Ishikawa (cell line): ENCODE results near the gene LINGO1.

Source experiments
- CEBPB ChIP-seq: IDR thresholded peaks from 2 replicates; pipeline ENCODE4 v1.6.1; 2012
- CREB1 ChIP-seq: IDR thresholded peaks from 2 replicates; pipeline ENCODE4 v1.6.1; 2012; ENCODE audit warnings: low read depth
- EGR1 ChIP-seq: IDR thresholded peaks from 2 replicates; pipeline ENCODE4 v1.6.1; 2012
- EP300 ChIP-seq: IDR thresholded peaks from 2 replicates; pipeline ENCODE4 v1.6.1; 2012; ENCODE audit warnings: borderline replicate concordance
- FOXM1 ChIP-seq: IDR thresholded peaks from 2 replicates; pipeline ENCODE4 v1.6.1; 2012; ENCODE audit warnings: low read depth, borderline replicate concordance
- MAX ChIP-seq: IDR thresholded peaks from 2 replicates; pipeline ENCODE4 v1.6.1; 2012
- NFIC ChIP-seq: IDR thresholded peaks from 2 replicates; pipeline ENCODE4 v1.6.1; 2012
- RAD21 ChIP-seq: IDR thresholded peaks from 2 replicates; pipeline ENCODE4 v1.6.1; 2012; ENCODE audit warnings: low read depth
- REST ChIP-seq: IDR thresholded peaks from 2 replicates; pipeline ENCODE4 v1.6.1; 2012; ENCODE audit warnings: low read depth, mild to moderate bottlenecking
- TAF1 ChIP-seq: IDR thresholded peaks from 2 replicates; pipeline ENCODE4 v1.6.1; 2012; ENCODE audit warnings: low read depth, mild to moderate bottlenecking
- TCF12 ChIP-seq: IDR thresholded peaks from 2 replicates; pipeline ENCODE4 v1.6.1; 2012; ENCODE audit warnings: low read depth
- TEAD4 ChIP-seq: IDR thresholded peaks from 2 replicates; pipeline ENCODE4 v1.6.1; 2012
- USF1 ChIP-seq: IDR thresholded peaks from 2 replicates; pipeline ENCODE4 v1.6.1; 2012
- YY1 ChIP-seq: IDR thresholded peaks from 2 replicates; pipeline ENCODE4 v1.6.1; 2012; ENCODE audit warnings: low read depth
- ZBTB7A ChIP-seq: IDR thresholded peaks from 2 replicates; pipeline ENCODE4 v1.6.1; 2012; ENCODE audit warnings: low read depth

LINGO1 gene

GRCh38 chr15:77573802-77574201 lies 58.9 kb downstream of the LINGO1 start:
- TF ChIP-seq CREB1 (no peak), REST (no peak), TCF12 (no peak)

- TF ChIP-seq EP300 (no peak), TEAD4 (no peak), NFIC (no peak), RAD21 (no peak), CEBPB (no peak)
These were observed 60.5 kb downstream of the LINGO1 start for GRCh38 chr15:77572186-77572585.

- TF ChIP-seq ZBTB7A = no peak
- no peak for TF ChIP-seq TEAD4
- no peak for TF ChIP-seq NFIC
- TF ChIP-seq FOXM1 = no peak
- no peak for TF ChIP-seq CEBPB
- TF ChIP-seq TCF12 = no peak
These were observed 61.0 kb downstream of the LINGO1 start for GRCh38 chr15:77571741-77572140.

- no peak for TF ChIP-seq TEAD4
- TF ChIP-seq NFIC = no peak
- TF ChIP-seq TCF12 = no peak
- TF ChIP-seq CREB1 = no peak
- TF ChIP-seq CEBPB = no peak
- TF ChIP-seq EGR1 = no peak
- no peak for TF ChIP-seq MAX
- no peak for TF ChIP-seq RAD21
- no peak for TF ChIP-seq YY1
- no peak for TF ChIP-seq EP300
- no peak for TF ChIP-seq USF1
- TF ChIP-seq ZBTB7A = no peak
These were observed 61.5 kb downstream of the LINGO1 start for GRCh38 chr15:77571181-77571580.

- TF ChIP-seq TCF12 (no peak), EP300 (no peak), CREB1 (no peak), EGR1 (no peak), CEBPB (no peak), RAD21 (no peak), TAF1 (no peak), YY1 (no peak), TEAD4 (no peak), NFIC (no peak), USF1 (no peak), MAX (no peak), FOXM1 (no peak), ZBTB7A (no peak), REST (no peak)
These were observed 63.0 kb downstream of the LINGO1 start for GRCh38 chr15:77569729-77570125.

GRCh38 chr15:77568973-77569728 lies 63.6 kb downstream of the LINGO1 start:
- TF ChIP-seq RAD21 (no peak), USF1 (no peak), CEBPB (no peak), ZBTB7A (no peak), FOXM1 (no peak), REST (no peak), EGR1 (no peak), EP300 (no peak), CREB1 (no peak), YY1 (no peak), TEAD4 (no peak), TAF1 (no peak), NFIC (no peak), MAX (no peak), TCF12 (no peak)
